ENCODE results near the gene CSTF1. TPM values are rescaled to one million over a fixed set of nuclear protein-coding genes. Genes with fewer than 3 reads are reported as not detected.

CSTF1 gene
- total and polyA plus RNA-seq, 2 of the 4 experiments (the other 2 are of a cell fraction) = 48.8 to 105 TPM

- Histone ChIP-seq H2BK20ac (ENCODE audit: low read depth, low read length) (no peak overlapping the region), H2BK5ac (ENCODE audit: low read depth, low read length, poor library complexity, severe bottlenecking) (peak overlapping the region; percentile 53), H4K8ac (ENCODE audit: low read depth in 2 of 2, low read length in 2 of 2) (no peak overlapping the region), H3K18ac (ENCODE audit: low read depth, low read length) (no peak overlapping the region), H3K4me2 (ENCODE audit: low read depth, low read length) (no peak overlapping the region), H3K23ac (ENCODE audit: low read depth, low read length) (no peak overlapping the region), H3K4me1 (ENCODE audit: control insufficient read depth, insufficient read depth, low read length) (no peaks in the 10 kb centered on the region), H3K56ac (ENCODE audit: extremely low read depth, insufficient read depth, low read length) (no peak overlapping the region), H3K9ac (ENCODE audit: low read depth, low read length) (no peak overlapping the region), H3K9me1 (ENCODE audit: insufficient read depth, low read length) (no peaks in the 10 kb centered on the region), H3K4me3 (ENCODE audit: insufficient read depth, low read depth, low read length) (no peak overlapping the region), H3K14ac (replicated peaks; ENCODE audit: low read depth, low read length) (no peak overlapping the region), H4K5ac (ENCODE audit: low read depth, low read length) (no peak overlapping the region), H3K4ac (ENCODE audit: low read depth, low read length) (no peak overlapping the region), H4K20me1 (ENCODE audit: insufficient read depth, low read length) (no peaks in the 10 kb centered on the region), H2AFZ (replicated peaks; ENCODE audit: low read length, poor library complexity) (no peak overlapping the region), H2AK9ac (replicated peaks; ENCODE audit: low read depth, low read length, poor library complexity) (no peak overlapping the region), H4K91ac (ENCODE audit: insufficient read depth, low read depth, low read length) (no peak overlapping the region; the same call in 1 of the 2 replicates), H3K79me1 (ENCODE audit: low read depth in 1 of 2, low read length in 2 of 2) (peaks cover 12 to 46% of the 10 kb centered on the region in 2 experiments), H2BK120ac (ENCODE audit: low read depth, low read length) (no peak overlapping the region), H3K36me3 (ENCODE audit: control insufficient read depth, insufficient read depth, low read length) (peaks cover 44% of the 10 kb centered on the region), H3K27me3 (ENCODE audit: control insufficient read depth, insufficient read depth, low read length) (no peaks in the 10 kb centered on the region), H2BK15ac (ENCODE audit: low read depth, low read length) (no peak overlapping the region), H3K27ac (ENCODE audit: insufficient read depth, low read length) (peak overlapping the region; percentile 22; the same call in 1 of the 2 replicates), H2AK5ac (ENCODE audit: low read depth, low read length) (no peak overlapping the region), H3K9me3 (ENCODE audit: control insufficient read depth, insufficient read depth, low read length) (no peaks in the 10 kb centered on the region)
- POLR2A ChIA-PET (ENCODE audit: unreplicated experiment) = no interaction called here
- TF ChIP-seq MAZ (IDR thresholded peaks at IDR 0.05; ENCODE audit: borderline replicate concordance, low read depth, low read length) = no peak
- TF ChIP-seq RCOR1 (IDR thresholded peaks at IDR 0.05; ENCODE audit: insufficient replicate concordance, low read length) = no peak
- TF ChIP-seq MAFK (IDR thresholded peaks at IDR 0.05; ENCODE audit: low read depth, low read length) = no peak
- DNase-seq (no peak), ATAC-seq (ENCODE audit: low read depth) (no peak)
- no TSS peak for BruUV-seq (replicated peaks)
- CTCF ChIA-PET = no interaction called here
- WGBS, 2 experiments (ENCODE audit: extremely low coverage in 2 of 2, insufficient read length in 1 of 2) = 95% methylated on average over 15 of the region's 26 CpGs; no CpG with 5 or more reads in 1 of the 2 experiments
- intact Hi-C loops (cut with micrococcal nuclease) (no loop called here), dilution Hi-C loops (cut with HindIII; ENCODE audit: low sequenced_read_pairs, unreplicated experiment) (no loop called here), in situ Hi-C loops (cut with MboI; ENCODE audit: low sequenced_read_pairs) (no loop called here)
These were observed 11.0 kb downstream of the CSTF1 start for GRCh38 chr20:56403465-56403864.
